DND-41 (cell line): ENCODE results near the gene TAB3.

Experiments used
- ATAC-seq: fragments of 200-7000 bp; cut with Tn5 transposase; 3 replicates; pipeline ENCODE4 v1.9.1; 2021; ENCODE audit warnings: low read depth; ENCODE audit not compliant: insufficient read depth
- DNase-seq: peaks from one replicate; pipeline ENCODE4 v3.0.0-alpha.2; 2020
- H2AFZ ChIP-seq: 2 replicates; pipeline ENCODE4 v1.6.0; 2012; ENCODE audit warnings: low read depth, low read length
- H3K27ac ChIP-seq: 2 replicates; pipeline ENCODE4 v1.5.1; 2012; ENCODE audit warnings: low read length, inconsistent platforms
- H3K27me3 ChIP-seq: fragments of 200-600 bp; sonication (generic); 2 replicates; pipeline ENCODE4 v1.6.0; 2012; ENCODE audit warnings: low read length, mild to moderate bottlenecking, inconsistent platforms; ENCODE audit not compliant: insufficient read depth, poor library complexity
- H3K36me3 ChIP-seq: 2 replicates; pipeline ENCODE4 v1.5.1; 2012; ENCODE audit warnings: low read length, inconsistent platforms; ENCODE audit not compliant: insufficient read depth
- H3K4me1 ChIP-seq: 2 replicates; pipeline ENCODE4 v1.5.1; 2012; ENCODE audit warnings: mild to moderate bottlenecking, low read length; ENCODE audit not compliant: insufficient read depth
- H3K4me2 ChIP-seq: 2 replicates; pipeline ENCODE4 v1.6.0; 2012; ENCODE audit warnings: mild to moderate bottlenecking, moderate library complexity, low read length, inconsistent platforms; ENCODE audit not compliant: insufficient read depth
- H3K4me3 ChIP-seq, 2 experiments: fragments of 200-600 bp in 1 of 2; shearing (Covaris generic) in 1 of 2; 2 replicates each; pipeline ENCODE4 v1.5.1; 2012 to 2016; ENCODE audit warnings: inconsistent platforms in 2 of 2, low read length in 2 of 2, mild to moderate bottlenecking in 2 of 2, low read depth in 1 of 2, moderate library complexity in 1 of 2
- H3K79me2 ChIP-seq: 2 replicates; pipeline ENCODE4 v1.6.0; 2012; ENCODE audit warnings: low read length, inconsistent platforms; ENCODE audit not compliant: insufficient read depth
- H3K9ac ChIP-seq: 2 replicates; pipeline ENCODE4 v1.6.0; 2012; ENCODE audit warnings: low read depth, mild to moderate bottlenecking, inconsistent platforms, low read length, moderate library complexity
- H3K9me3 ChIP-seq: 2 replicates; pipeline ENCODE4 v1.5.1; 2012; ENCODE audit warnings: low read length, moderate library complexity, mild to moderate bottlenecking, inconsistent platforms; ENCODE audit not compliant: insufficient read depth, severe bottlenecking
- H4K20me1 ChIP-seq: 2 replicates; pipeline ENCODE4 v1.6.0; 2012; ENCODE audit warnings: low read length; ENCODE audit not compliant: insufficient read depth
- CTCF ChIP-seq: IDR thresholded peaks from 2 replicates; pipeline ENCODE4 v1.5.1; 2012; ENCODE audit warnings: borderline replicate concordance, low read length, moderate library complexity, mild to moderate bottlenecking; ENCODE audit not compliant: poor library complexity, severe bottlenecking; ENCODE audit errors: extremely low read depth
- EZH2 ChIP-seq: IDR thresholded peaks from 3 replicates; pipeline ENCODE4 v1.6.1; 2012; ENCODE audit warnings: borderline replicate concordance, low read depth, mild to moderate bottlenecking, moderate library complexity, low read length, inconsistent platforms; ENCODE audit not compliant: severe bottlenecking

The TAB3 gene

DNA sequence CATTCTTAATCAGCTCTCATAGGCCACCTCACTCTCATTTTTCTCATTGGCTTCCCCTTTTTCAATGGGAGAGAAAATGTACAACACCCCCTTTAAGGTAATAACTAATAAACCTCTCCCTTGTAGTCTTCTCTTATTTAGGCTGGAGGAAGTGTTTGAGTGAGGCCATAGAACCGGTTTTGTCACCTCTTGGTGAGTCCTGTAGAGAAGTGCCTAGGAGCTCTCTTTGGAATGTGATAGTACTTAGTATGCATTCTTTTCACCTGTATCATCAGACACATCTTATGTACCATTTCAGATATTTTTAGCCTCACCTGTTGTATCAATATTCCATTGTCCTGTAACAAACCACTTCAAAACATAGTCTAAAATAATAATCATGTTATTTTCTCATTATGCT is 3.5 kb upstream of the TAB3 start:
- H3K27ac ChIP-seq: no peak overlapping the region
- DNase-seq: no peak
- peaks cover 13% of the 10 kb centered on the region for H3K79me2 ChIP-seq
- H3K27me3 ChIP-seq: no peaks in the 10 kb centered on the region
- no peaks in the 10 kb centered on the region; the same call in 1 of the 2 replicates for H4K20me1 ChIP-seq
- H3K4me3 ChIP-seq: no peak overlapping the region
- no peaks in the 10 kb centered on the region; the same call in 1 of the 2 replicates for H3K36me3 ChIP-seq
- H2AFZ ChIP-seq: no peak overlapping the region
- H3K9me3 ChIP-seq: no peaks in the 10 kb centered on the region
- no peak overlapping the region for H3K9ac ChIP-seq
- TF ChIP-seq EZH2 (no peak), CTCF (no peak)
- no peak for ATAC-seq
- no peak overlapping the region for H3K4me2 ChIP-seq
- H3K4me1 ChIP-seq: peaks cover 13% of the 10 kb centered on the region; the same call in 1 of the 2 replicates

DNA sequence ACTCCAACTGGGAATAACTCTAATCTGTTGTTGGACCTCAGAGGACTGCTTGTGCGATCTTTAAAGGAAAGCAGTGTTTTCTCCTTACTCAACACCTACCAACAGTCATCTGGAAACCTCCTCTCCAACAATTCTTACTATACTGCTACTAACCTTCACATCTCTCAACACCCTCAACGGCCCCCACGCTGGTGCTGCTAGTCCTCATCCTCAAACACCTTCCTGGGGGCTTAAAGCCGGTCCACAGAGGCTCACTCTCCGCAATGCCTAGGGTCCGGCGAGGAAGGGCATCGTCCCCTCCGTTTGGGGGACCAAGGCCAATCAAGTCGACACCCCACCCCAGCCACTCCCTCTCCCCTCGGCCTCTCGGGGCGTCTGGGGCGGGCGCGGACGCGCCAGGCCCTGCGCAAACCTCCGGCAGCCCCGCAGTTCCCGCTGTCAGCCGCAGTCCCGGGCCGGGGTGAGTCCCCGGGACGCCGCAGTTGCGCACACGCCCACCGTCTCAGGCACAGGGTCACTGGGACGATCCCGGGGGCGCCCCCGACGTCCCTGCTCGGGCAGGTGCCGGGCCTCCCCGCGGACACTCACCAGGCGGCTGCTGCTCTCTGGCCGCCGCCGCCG is 418 bp downstream of the TAB3 start:
- no peaks in the 10 kb centered on the region for H3K27me3 ChIP-seq
- H2AFZ ChIP-seq: peak overlapping the region; percentile 72
- TF ChIP-seq CTCF (no peak), EZH2 (no peak)
- H3K4me2 ChIP-seq: peak overlapping the region; percentile 84
- H3K4me3 ChIP-seq: peak overlapping the region; percentile 70 to 90; a peak in 3 of 4 replicates
- peaks cover 40% of the 10 kb centered on the region for H3K79me2 ChIP-seq
- no peaks in the 10 kb centered on the region; the same call in 1 of the 2 replicates for H3K36me3 ChIP-seq
- H3K9me3 ChIP-seq: no peaks in the 10 kb centered on the region
- H4K20me1 ChIP-seq: no peaks in the 10 kb centered on the region; the same call in 1 of the 2 replicates
- peak; percentile 16 for DNase-seq
- peak overlapping the region; percentile 79 for H3K9ac ChIP-seq
- peaks cover 16% of the 10 kb centered on the region; the same call in 1 of the 2 replicates for H3K4me1 ChIP-seq
- ATAC-seq: peak; percentile 27
- H3K27ac ChIP-seq: peak overlapping the region; percentile 64

DNA sequence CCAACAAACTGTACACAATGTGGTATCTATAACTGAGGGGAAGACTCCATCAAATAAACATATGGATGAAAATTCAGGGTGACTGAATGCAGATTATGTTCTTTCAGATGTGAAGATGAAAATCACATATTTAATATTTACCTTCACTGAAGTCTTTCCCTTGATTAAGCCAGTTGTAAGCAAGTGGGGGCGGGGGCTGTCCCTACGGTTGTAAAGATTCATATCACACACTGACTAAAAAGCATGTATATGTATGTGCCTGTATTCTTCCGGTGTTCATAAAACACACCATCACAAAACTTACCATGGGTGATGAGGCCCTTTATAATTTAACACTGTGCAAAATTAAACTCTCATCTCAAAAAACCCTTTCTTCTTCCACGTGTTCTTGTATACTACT is 1.3 kb downstream of the TAB3 start:
- peaks cover 46% of the 10 kb centered on the region for H3K79me2 ChIP-seq
- peak overlapping the region; percentile 70 to 90; a peak in 3 of 4 replicates for H3K4me3 ChIP-seq
- TF ChIP-seq EZH2 (no peak), CTCF (no peak)
- no peaks in the 10 kb centered on the region for H3K9me3 ChIP-seq
- DNase-seq (no peak), ATAC-seq (no peak)
- H3K36me3 ChIP-seq: no peaks in the 10 kb centered on the region; the same call in 1 of the 2 replicates
- H2AFZ ChIP-seq: no peak overlapping the region
- H3K9ac ChIP-seq: peak overlapping the region; percentile 79
- H4K20me1 ChIP-seq: no peaks in the 10 kb centered on the region; the same call in 1 of the 2 replicates
- peaks cover 16% of the 10 kb centered on the region; the same call in 1 of the 2 replicates for H3K4me1 ChIP-seq
- H3K4me2 ChIP-seq: peak overlapping the region; percentile 84
- no peak overlapping the region for H3K27ac ChIP-seq
- no peaks in the 10 kb centered on the region for H3K27me3 ChIP-seq
